Islet of Langerhans (tissue), 1 donor: ENCODE results near the gene CORO2B.

Source experiments
- FAIRE-seq: peaks from one replicate; lab custom pipeline; 2011; peaks lifted over from hg19 to GRCh38; lab: Jason Lieb, UNC

The CORO2B gene

GRCh38 chr15:68699881-68700454 is 121.2 kb downstream of the CORO2B start:
- FAIRE-seq = no peak

GRCh38 chr15:68700455-68701123 is 121.8 kb downstream of the CORO2B start:
- FAIRE-seq = no peak

DNA sequence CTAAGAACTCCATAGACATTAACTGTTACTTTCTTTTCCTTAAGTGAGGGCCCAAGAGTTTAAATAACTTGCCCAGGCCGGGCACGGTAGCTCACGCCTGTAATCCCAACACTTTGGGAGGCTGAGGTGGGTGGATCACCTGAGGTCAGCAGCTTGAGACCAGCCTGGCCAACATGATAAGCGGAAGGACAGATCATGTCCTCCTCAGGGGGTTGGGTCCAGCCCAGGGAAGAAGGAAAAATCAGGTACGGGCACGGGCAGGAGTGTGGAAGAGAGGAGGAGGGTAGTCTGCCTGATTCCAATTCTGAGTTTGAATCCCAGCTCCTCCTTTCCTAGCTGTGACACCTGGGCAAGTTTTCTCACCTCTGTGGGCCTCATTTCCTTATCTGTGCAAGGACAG is 123.1 kb downstream of the CORO2B start:
- no peak for FAIRE-seq

GRCh38 chr15:68704496-68705021 is 125.8 kb downstream of the CORO2B start:
- no peak for FAIRE-seq

GRCh38 chr15:68706256-68706655 is 127.5 kb downstream of the CORO2B start:
- no peak for FAIRE-seq

DNA sequence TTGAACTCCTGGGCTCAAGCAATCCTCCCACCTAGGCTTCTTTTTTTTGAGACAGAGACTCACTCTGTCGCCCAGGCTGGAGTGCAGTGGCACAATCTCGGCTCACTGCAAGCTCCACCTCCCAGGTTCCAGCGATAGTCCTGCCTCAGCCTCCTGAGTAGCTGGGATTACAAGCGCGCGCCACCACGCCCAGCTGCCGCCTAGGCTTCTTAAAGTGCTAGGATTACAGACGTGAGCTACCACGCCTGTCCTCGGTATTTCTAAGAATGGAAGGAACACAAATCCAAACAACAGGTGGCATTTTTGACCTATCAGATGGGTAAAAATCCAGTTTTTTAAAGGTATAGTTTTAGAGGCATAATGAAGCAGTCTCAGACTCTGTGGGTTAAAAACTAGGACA is 128.1 kb downstream of the CORO2B start:
- FAIRE-seq = no peak

DNA sequence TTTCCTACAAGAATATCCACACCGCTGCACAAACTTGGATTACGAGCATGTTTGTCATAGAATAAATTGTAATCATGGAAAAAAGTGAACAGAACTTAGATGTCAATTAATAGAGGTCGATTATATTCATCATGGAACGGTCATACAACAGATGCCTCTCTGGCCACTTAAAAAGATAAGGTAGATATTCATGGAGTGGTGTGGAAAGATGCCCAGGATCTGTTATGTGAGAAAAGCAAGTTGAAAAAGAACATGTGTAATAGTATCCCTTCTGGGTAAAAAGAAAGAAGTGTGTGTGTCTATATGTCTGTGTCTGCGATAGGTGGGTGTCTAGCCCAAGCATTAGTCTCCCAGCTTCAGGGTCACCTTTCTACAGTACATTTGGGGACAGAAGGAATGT is 128.6 kb downstream of the CORO2B start:
- FAIRE-seq = no peak

DNA sequence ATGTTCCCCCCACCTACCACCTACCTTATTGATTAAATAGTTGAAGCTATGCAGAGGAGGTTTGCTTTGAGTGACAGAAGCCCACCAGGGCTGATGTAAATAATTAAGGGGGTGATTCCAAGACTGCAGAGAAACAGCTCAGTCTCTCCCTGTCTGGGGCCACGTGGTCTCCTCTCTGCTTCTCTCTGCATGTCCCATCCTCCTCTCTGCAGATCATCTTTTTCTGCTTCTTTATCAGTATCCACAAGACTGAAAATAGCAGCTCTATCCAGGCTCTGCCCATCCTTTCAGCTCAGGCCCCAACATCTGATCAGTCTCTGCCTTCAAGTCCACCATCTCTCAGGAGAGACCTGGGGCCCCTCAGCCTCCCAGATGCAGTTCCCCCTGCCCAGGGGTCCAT is 131.1 kb downstream of the CORO2B start:
- FAIRE-seq = no peak

- FAIRE-seq = no peak
These were observed 131.7 kb downstream of the CORO2B start for GRCh38 chr15:68710536-68710935.

- no peak for FAIRE-seq
These were observed 132.6 kb downstream of the CORO2B start for GRCh38 chr15:68711406-68711805.

DNA sequence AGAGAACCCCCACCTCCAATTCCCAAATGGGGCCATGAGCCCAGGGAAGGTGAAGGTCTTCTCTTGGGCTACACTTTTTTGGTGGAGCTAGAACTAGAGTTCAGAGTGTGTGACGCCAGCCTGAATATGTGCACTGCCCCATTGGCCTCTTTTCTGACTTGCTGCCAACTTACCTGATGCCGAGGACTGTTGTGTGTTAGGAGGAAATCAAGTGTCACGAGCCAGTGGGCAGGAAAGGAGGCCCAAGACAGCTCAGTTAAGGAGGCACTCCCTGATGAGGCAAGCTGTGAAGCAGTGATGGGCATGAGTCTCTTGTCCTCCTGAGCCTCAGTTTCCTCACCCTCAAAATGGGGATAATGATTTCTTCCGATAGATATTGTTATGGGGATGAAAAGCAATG is 134.1 kb downstream of the CORO2B start:
- no peak for FAIRE-seq

DNA sequence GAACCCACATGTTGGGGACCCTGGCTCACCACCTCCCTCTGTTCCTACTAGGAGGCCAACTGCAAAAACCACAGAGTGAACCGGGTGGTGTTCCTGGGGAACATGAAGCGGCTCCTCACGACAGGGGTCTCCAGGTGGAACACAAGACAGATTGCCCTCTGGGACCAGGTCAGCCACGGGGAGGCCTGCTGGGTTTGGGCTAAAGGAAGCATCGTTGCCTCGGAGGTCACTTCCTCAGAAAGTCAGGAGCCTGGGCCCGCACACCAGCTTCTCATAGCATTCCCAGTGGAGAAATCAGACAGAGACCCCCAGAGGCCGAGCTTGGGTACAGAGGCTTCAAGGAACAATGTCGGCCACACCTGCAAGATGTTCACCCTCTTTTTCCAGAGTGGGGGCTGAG is 135.1 kb downstream of the CORO2B start:
- no peak for FAIRE-seq

DNA sequence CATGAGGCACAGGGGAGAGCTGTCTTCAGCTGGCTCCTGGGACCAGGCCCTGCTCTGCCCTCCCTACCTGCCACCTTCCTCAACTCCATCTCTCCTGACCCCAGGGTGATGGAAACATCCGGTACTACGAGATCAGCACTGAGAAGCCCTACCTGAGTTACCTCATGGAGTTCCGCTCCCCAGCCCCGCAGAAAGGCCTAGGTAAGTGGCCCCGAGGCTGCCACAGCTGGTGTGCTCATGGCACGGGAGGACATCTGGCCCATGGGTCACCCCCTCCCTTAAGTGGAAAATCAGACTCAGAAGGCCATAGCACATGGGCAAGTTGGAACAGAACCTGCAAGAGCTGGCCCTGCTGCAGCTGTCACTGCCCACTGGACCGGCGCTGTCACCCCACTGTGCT is 136.3 kb downstream of the CORO2B start:
- no peak for FAIRE-seq

GRCh38 chr15:68717951-68718350 is 139.2 kb downstream of the CORO2B start:
- no peak for FAIRE-seq

- no peak for FAIRE-seq
These were observed 139.7 kb downstream of the CORO2B start for GRCh38 chr15:68718468-68718867.

GRCh38 chr15:68719051-68719450 is 140.3 kb downstream of the CORO2B start:
- FAIRE-seq = no peak

- no peak for FAIRE-seq
These were observed 140.9 kb downstream of the CORO2B start for GRCh38 chr15:68719672-68720071.

GRCh38 chr15:68721886-68722285 is 143.1 kb downstream of the CORO2B start:
- FAIRE-seq = no peak

- FAIRE-seq = no peak
These were observed 146.9 kb downstream of the CORO2B start for GRCh38 chr15:68725736-68726135.

- FAIRE-seq = no peak
These were observed 147.5 kb downstream of the CORO2B start for GRCh38 chr15:68726246-68726645.

DNA sequence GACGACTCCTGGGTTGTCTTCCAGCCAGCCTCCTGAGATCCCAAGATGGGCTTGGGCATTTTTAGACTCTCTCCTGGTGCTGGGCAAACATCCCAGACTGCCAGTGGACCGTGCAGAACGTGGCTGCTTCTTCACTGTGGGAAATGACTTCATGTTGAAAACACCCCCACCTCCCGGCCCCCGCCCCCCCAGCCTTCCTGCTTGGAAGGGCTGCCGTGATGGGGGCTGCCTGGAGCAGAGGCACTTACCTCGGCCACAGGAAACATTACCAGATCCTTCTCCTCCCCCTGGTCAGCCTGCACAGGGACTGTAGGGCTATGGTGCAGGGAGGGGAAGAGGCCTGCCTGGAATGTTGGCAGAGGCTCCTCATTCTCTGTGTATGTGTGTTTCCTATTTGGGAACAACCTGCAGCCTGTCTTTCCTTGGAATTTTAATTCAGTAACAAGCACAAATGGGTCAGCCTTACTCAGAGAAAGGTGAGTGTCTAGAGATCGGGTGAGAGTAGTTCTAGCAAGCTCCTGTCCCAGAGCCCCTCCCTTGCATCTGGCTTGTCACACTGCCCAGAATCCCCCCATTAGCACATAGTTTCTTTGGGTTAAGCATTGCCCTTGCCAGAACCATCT is 151.1 kb downstream of the CORO2B start:
- no peak for FAIRE-seq

- peak; percentile 83 for FAIRE-seq
These were observed 151.7 kb downstream of the CORO2B start for GRCh38 chr15:68730471-68730919.
